Temporal lobe (tissue), 2 donors: ENCODE measurements around the gene FKBP6. TPM values are rescaled to one million over a fixed set of nuclear protein-coding genes. Genes with fewer than 3 reads are reported as not detected.

Experiments
- small RNA-seq: library from RNA; depleted of rRNA; stranded (forward); fragments of <200 nt; gene quantifications from one replicate; pipeline ENCODE3, GENCODE V24; 2014; ENCODE audit warnings: low replicate concordance
- total RNA-seq: library from RNA; depleted of rRNA; stranded (reverse); fragments of >200 nt; gene quantifications from one replicate; pipeline ENCODE4 v1.2.3, GENCODE V29; 2014

Gene FKBP6
- total RNA-seq, 1 donor from 2014 or later = 0.25 TPM

Small RNA genes within 50 kb of the gene (small RNA-seq; reads per million reads assigned to genes)
- gene RF00019 = not detected
- gene RNU6-1080P = not detected

Other genes starting within 250 kb of the FKBP6 start
- 0.49 TPM for gene SPDYE9, start 242.1 kb upstream of the FKBP6 start, total RNA-seq
- 11.6 TPM for gene NSUN5, start 19.3 kb upstream of the FKBP6 start, total RNA-seq
- not detected for gene TRIM50, start 79 bp upstream of the FKBP6 start, total RNA-seq
- gene FZD9, start 105.6 kb downstream of the FKBP6 start, total RNA-seq = 3.0 TPM
- gene BAZ1B, start 194.1 kb downstream of the FKBP6 start, total RNA-seq = 51.4 TPM
- 7.4 TPM for gene BCL7B, start 229.5 kb downstream of the FKBP6 start, total RNA-seq